ENCODE measurements around the gene PPARGC1A.

PPARGC1A gene

GRCh38 chr4:23887989-23888388, 1.9 kb downstream of the PPARGC1A start:
- H3K27ac ChIP-seq, result no peak overlapping the region
- no peak for TF ChIP-seq ZFX (IDR thresholded peaks at IDR 0.05)
- TF ChIP-seq, protein P1, sequence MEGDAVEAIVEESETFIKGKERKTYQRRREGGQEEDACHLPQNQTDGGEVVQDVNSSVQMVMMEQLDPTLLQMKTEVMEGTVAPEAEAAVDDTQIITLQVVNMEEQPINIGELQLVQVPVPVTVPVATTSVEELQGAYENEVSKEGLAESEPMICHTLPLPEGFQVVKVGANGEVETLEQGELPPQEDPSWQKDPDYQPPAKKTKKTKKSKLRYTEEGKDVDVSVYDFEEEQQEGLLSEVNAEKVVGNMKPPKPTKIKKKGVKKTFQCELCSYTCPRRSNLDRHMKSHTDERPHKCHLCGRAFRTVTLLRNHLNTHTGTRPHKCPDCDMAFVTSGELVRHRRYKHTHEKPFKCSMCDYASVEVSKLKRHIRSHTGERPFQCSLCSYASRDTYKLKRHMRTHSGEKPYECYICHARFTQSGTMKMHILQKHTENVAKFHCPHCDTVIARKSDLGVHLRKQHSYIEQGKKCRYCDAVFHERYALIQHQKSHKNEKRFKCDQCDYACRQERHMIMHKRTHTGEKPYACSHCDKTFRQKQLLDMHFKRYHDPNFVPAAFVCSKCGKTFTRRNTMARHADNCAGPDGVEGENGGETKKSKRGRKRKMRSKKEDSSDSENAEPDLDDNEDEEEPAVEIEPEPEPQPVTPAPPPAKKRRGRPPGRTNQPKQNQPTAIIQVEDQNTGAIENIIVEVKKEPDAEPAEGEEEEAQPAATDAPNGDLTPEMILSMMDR (conservative IDR thresholded peaks at IDR 0.05), result no peak

DNA sequence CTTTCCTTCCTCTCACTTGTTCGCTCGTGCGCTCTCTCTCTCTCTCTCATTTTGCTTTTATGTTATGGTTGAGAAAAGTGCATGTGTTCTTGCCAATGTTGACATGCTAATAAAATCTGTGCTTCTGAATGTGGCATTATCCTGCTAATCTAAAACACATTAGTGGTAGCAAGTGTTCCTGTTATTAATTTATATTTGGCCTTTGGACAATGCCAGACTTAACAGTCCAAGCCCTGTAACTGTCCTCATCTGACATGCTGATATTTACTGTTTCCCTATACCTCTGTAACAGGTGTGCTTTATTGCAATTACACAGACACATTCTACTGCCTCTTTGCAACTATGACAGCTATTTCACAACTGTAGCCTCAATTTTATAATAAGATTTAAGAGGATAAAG, 2.7 kb downstream of the PPARGC1A start:
- no peak for TF ChIP-seq ZFX (IDR thresholded peaks at IDR 0.05)
- TF ChIP-seq, protein P1 (conservative IDR thresholded peaks at IDR 0.05), result no peak
- no peak overlapping the region for H3K27ac ChIP-seq

- no peak for TF ChIP-seq ZFX (IDR thresholded peaks at IDR 0.05)
- TF ChIP-seq, protein P1 (conservative IDR thresholded peaks at IDR 0.05), result no peak
- H3K27ac ChIP-seq, result no peak overlapping the region
These were observed 3.8 kb downstream of the PPARGC1A start for GRCh38 chr4:23885943-23886590.

DNA sequence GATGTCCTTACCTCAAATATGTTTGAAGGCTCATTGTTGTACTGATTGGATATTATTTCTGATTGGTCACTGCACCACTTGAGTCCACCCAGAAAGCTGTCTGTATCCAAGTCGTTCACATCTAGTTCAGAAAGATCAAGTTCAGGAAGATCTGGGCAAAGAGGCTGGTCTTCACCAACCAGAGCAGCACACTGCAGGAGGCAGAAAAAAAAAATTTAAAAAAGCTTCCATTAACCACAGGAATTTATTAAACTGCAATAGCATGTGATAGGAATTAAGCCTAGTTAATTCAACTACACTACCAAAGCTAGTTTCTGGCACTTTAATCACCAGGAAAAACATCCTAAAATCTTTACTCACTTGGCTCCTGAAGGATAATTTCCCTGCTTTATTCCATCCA, 5.1 kb downstream of the PPARGC1A start:
- H3K27ac ChIP-seq, result no peak overlapping the region
- TF ChIP-seq ZFX (IDR thresholded peaks at IDR 0.05), result no peak
- TF ChIP-seq, protein P1 (conservative IDR thresholded peaks at IDR 0.05), result no peak

DNA sequence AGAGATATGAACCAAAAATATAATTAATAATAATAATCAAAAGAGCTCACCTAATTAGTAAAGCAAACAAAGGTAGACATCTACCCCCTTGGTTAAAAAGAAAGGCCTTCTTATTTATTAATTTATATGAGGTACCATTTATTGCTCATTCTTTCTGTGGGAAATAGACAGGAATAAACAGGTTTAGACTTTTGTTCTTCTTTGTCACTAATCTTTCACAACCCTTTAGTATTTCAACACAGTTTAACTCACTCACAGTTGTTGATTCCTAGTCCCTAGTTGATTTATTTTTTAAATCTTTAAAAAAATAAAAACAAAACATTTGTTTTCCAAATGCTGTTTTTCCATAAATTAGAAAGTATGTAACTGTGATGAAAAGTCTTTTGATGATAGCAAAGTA, 5.6 kb downstream of the PPARGC1A start:
- TF ChIP-seq, protein P1 (conservative IDR thresholded peaks at IDR 0.05), result no peak
- no peak for TF ChIP-seq ZFX (IDR thresholded peaks at IDR 0.05)
- H3K27ac ChIP-seq, result no peak overlapping the region

DNA sequence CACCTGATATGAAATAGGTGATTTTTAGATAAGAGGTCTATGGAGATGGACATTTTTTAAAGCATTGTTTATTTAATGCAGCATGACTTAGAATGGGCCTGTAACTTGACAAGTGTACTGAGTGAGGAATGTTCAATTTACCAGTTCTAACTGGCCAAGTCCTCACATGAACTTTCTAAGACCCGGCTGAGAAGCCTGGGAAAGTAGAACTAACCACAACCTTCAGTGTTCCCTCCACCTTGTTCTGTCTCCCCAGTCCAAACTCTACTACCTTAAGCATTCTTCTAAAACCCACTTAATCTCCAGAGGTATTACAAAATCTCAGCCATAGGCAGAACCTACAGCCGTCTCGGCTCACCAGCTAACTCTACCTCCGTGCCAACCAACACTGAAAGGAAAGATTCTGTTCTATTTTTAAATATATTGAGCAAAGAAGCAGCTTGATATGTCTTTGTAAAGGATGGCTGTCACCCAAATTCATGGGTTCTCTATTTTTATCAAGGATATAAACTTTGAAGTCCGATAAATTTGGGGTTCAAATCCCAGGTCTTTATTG, 6.8 kb downstream of the PPARGC1A start:
- no peak overlapping the region for H3K27ac ChIP-seq
- no peak for TF ChIP-seq ZFX (IDR thresholded peaks at IDR 0.05)
- TF ChIP-seq, protein P1 (conservative IDR thresholded peaks at IDR 0.05), result no peak

- no peak overlapping the region for H3K27ac ChIP-seq
- TF ChIP-seq, protein P1 (conservative IDR thresholded peaks at IDR 0.05), result peak; percentile 26
- no peak for TF ChIP-seq ZFX (IDR thresholded peaks at IDR 0.05)
These were observed 8.0 kb downstream of the PPARGC1A start for GRCh38 chr4:23881674-23882337.
